HepG2 (cell line): ENCODE measurements around the gene NIPAL3. TPM values are rescaled to one million over a fixed set of nuclear protein-coding genes. Genes with fewer than 3 reads are reported as not detected.

Source experiments
- ATAC-seq: fragments of 200-7000 bp; cut with Tn5 transposase; 3 replicates; pipeline ENCODE4 v1.9.1; 2020; ENCODE audit warnings: mild to moderate bottlenecking, moderate library complexity
- BruUV-seq: library from RNA; stranded (reverse); fragments of 400-500 nt; replicated peaks from 2 replicates; lab custom pipeline; 2021; lab: Mats Ljungman, UMichigan
- CTCF ChIA-PET: fragments of 300-600 bp; formaldehyde crosslinking; extraction: SDS; loops from one replicate; lab custom pipeline; 2021; ENCODE audit warnings: low total read pairs, inconsistent platforms, low intra/inter-chr PET ratio; lab: Yijun Ruan, JAX
- POLR2A ChIA-PET: fragments of 350-600 bp; sonication (Branson Sonifier 250); formaldehyde crosslinking; loops from one replicate; lab custom pipeline; 2020; ENCODE audit warnings: antibody characterized with exemption, inconsistent platforms; lab: Yijun Ruan, JAX
- DNase-seq: peaks from one replicate; pipeline ENCODE4 v3.0.0-alpha.2; 2015; ENCODE audit warnings: low spot score
- FAIRE-seq: peaks from 3 replicates; lab custom pipeline; 2011; peaks lifted over from hg19 to GRCh38; lab: Jason Lieb, UNC
- H2AFZ ChIP-seq: one replicate; pipeline ENCODE4 v1.6.1; 2011; ENCODE audit warnings: low read length, inconsistent platforms
- H3K27ac ChIP-seq: fragments of 300-600 bp; 3 replicates; pipeline ENCODE4 v1.8.0; 2011; ENCODE audit warnings: mixed run types, mild to moderate bottlenecking, mixed read lengths, low read length, inconsistent platforms; ENCODE audit not compliant: insufficient read depth; ENCODE audit errors: extremely low read length
- H3K27me3 ChIP-seq, 2 experiments: fragments of 200-600 bp in 1 of 2; 2 replicates in 1 of 2; 3 replicates in 1 of 2; pipeline versions ENCODE4 v1.6.0 to v1.8.0; 2011; ENCODE audit warnings: low read length in 2 of 2, mild to moderate bottlenecking in 2 of 2, moderate library complexity in 2 of 2, inconsistent platforms in 1 of 2; ENCODE audit not compliant: insufficient read depth in 2 of 2, control insufficient read depth in 1 of 2
- H3K36me3 ChIP-seq, 2 experiments: fragments of 200-600 bp in 1 of 2; replicated peaks in 1 of 2; 2 replicates in 1 of 2; 3 replicates in 1 of 2; pipeline versions ENCODE4 v1.5.1 to v1.8.0; 2011; ENCODE audit warnings: low read length in 2 of 2, inconsistent platforms in 1 of 2; ENCODE audit not compliant: insufficient read depth in 2 of 2, control insufficient read depth in 1 of 2
- H3K4me1 ChIP-seq: 2 replicates; pipeline ENCODE4 v1.5.1; 2012; ENCODE audit warnings: low read length, inconsistent platforms; ENCODE audit not compliant: insufficient read depth
- H3K4me2 ChIP-seq: 2 replicates; pipeline ENCODE4 v1.6.0; 2011; ENCODE audit warnings: low read depth, low read length, inconsistent platforms
- H3K4me3 ChIP-seq, 3 experiments: fragments of 200-600 bp in 1 of 3; sonication (generic), shearing (Covaris generic) in 1 of 3; replicated peaks in 1 of 3; 2 replicates each; pipeline ENCODE4 v1.5.1; 2011 to 2016; ENCODE audit warnings: low read length in 3 of 3, inconsistent platforms in 2 of 3, low read depth in 2 of 3, mild to moderate bottlenecking in 2 of 3, control low read depth in 1 of 3, mixed read lengths in 1 of 3; ENCODE audit not compliant: insufficient read depth in 1 of 3
- H3K79me2 ChIP-seq: one replicate; pipeline ENCODE4 v1.6.1; 2011; ENCODE audit warnings: low read length, inconsistent platforms; ENCODE audit not compliant: insufficient read depth
- H3K9ac ChIP-seq: 2 replicates; pipeline ENCODE4 v1.6.0; 2011; ENCODE audit warnings: mild to moderate bottlenecking, low read depth, low read length, inconsistent platforms; ENCODE audit not compliant: insufficient read depth
- H3K9me3 ChIP-seq: 2 replicates; pipeline ENCODE4 v1.5.1; 2012; ENCODE audit warnings: mild to moderate bottlenecking, low read length
- H4K20me1 ChIP-seq: 2 replicates; pipeline ENCODE4 v1.6.0; 2011; ENCODE audit warnings: inconsistent platforms, mild to moderate bottlenecking, low read length, moderate library complexity; ENCODE audit not compliant: insufficient read depth
- BRD4 ChIP-seq: sonication (generic); formaldehyde crosslinking; IDR thresholded peaks from 2 replicates; pipeline ENCODE4 v1.4.0; 2020; ENCODE audit warnings: missing genetic modification reagents
- GATA4 ChIP-seq: sonication (generic); IDR thresholded peaks from 2 replicates; pipeline ENCODE4 v1.6.1; 2016; ENCODE audit warnings: antibody characterized with exemption, low read depth, borderline replicate concordance
- NR2F1 ChIP-seq, 2 experiments: fragments of 450-650 bp in 1 of 2; formaldehyde crosslinking in 1 of 2; IDR thresholded peaks; 2 replicates each; pipeline versions ENCODE4 v1.5.0 to v1.6.1; 2016 to 2020; ENCODE audit warnings: mild to moderate bottlenecking in 1 of 2, missing compliant biosample characterization in 1 of 2, missing genetic modification reagents in 1 of 2, moderate library complexity in 1 of 2
- SAFB2 ChIP-seq: sonication (generic); formaldehyde crosslinking; IDR thresholded peaks from 2 replicates; pipeline ENCODE4 v1.5.1; 2020; ENCODE audit warnings: missing genetic modification reagents, low read depth, mild to moderate bottlenecking, borderline replicate concordance
- WIZ ChIP-seq: sonication (generic); formaldehyde crosslinking; IDR thresholded peaks from 2 replicates; pipeline ENCODE4 v1.5.1; 2020; ENCODE audit warnings: mild to moderate bottlenecking, missing genetic modification reagents
- ZC3H4 ChIP-seq: sonication (generic); formaldehyde crosslinking; IDR thresholded peaks from 2 replicates; pipeline ENCODE4 v1.4.0; 2020; ENCODE audit warnings: missing genetic modification reagents, borderline replicate concordance
- ZMYM4 ChIP-seq: sonication (generic); formaldehyde crosslinking; IDR thresholded peaks from 2 replicates; pipeline ENCODE4 v1.8.1; 2023; ENCODE audit warnings: mild to moderate bottlenecking, missing genetic modification reagents
- ZNF224 ChIP-seq: sonication (generic); formaldehyde crosslinking; IDR thresholded peaks from 2 replicates; pipeline ENCODE4 v1.5.0; 2020; ENCODE audit warnings: mild to moderate bottlenecking, missing genetic modification reagents
- ZNF746 ChIP-seq: sonication (generic); formaldehyde crosslinking; IDR thresholded peaks from 2 replicates; pipeline ENCODE4 v1.8.0; 2022; ENCODE audit warnings: mild to moderate bottlenecking, missing genetic modification reagents
- ZNF776 ChIP-seq: sonication (generic); formaldehyde crosslinking; IDR thresholded peaks from 2 replicates; pipeline ENCODE4 v1.4.0; 2020; ENCODE audit warnings: mild to moderate bottlenecking, missing genetic modification reagents
- ZNF782 ChIP-seq: sonication (generic); formaldehyde crosslinking; IDR thresholded peaks from 2 replicates; pipeline ENCODE4 v1.4.0; 2020; ENCODE audit warnings: missing genetic modification reagents, mild to moderate bottlenecking, borderline replicate concordance
- ZSCAN12 ChIP-seq: sonication (generic); formaldehyde crosslinking; IDR thresholded peaks from 2 replicates; pipeline ENCODE4 v1.9.0; 2021; ENCODE audit warnings: mild to moderate bottlenecking, missing genetic modification reagents
- WGBS: methylation state at CpG from one replicate; pipeline ENCODE4 v1.1.6; 2017; ENCODE audit warnings: low lambda C conversion rate; 5-methylcytosine and 5-hydroxymethylcytosine counted together
- in situ Hi-C: cut with HindIII; loops from 2 replicates; pipeline ENCODE4 v1.10.0; 2017; ENCODE audit warnings: low pct_unique_long_range_greater_than_20kb; ENCODE audit not compliant: extremely low pct_ligation_motif_present
- intact Hi-C: fragments of 100-400 bp; cut with micrococcal nuclease; formaldehyde crosslinking; loops from one replicate; pipeline ENCODE4 v1.10.0; 2022; ENCODE audit not compliant: unreplicated experiment
- polyA plus RNA-seq, 8 experiments: library from polyadenylated mRNA; depleted of rRNA in 3 of 8; stranded (reverse) in 7 of 8; unstranded in 1 of 8; fragments of >200 nt; fragmentation: Illumina TruSeq in 4 of 8; extraction: Trizol in 4 of 8; gene quantifications; 2 replicates each; pipeline versions ENCODE4 v1.2.1 to v1.2.3, GENCODE V29; 2011 to 2016; ENCODE audit warnings: low read depth in 4 of 8, missing spikeins in 1 of 8, mixed read lengths in 1 of 8; ENCODE audit not compliant: insufficient read depth in 1 of 8
- total RNA-seq, 5 experiments: library from RNA; depleted of rRNA; stranded (reverse); fragments of >200 nt; fragmentation: Illumina TruSeq; extraction: Trizol; gene quantifications; 2 replicates each; pipeline ENCODE4 v1.2.3, GENCODE V29; 2016; ENCODE audit warnings: low read depth in 1 of 5
- TF ChIP-seq, protein P1 (sequence below): sonication (generic); formaldehyde crosslinking; IDR thresholded peaks from 2 replicates; pipeline ENCODE4 v1.4.0; 2020; ENCODE audit warnings: mild to moderate bottlenecking, missing genetic modification reagents
- TF ChIP-seq, protein P2 (sequence below): sonication (generic); formaldehyde crosslinking; IDR thresholded peaks from 2 replicates; pipeline ENCODE4 v1.8.0; 2022; ENCODE audit warnings: mild to moderate bottlenecking, missing genetic modification reagents, moderate library complexity

Gene NIPAL3
- total and polyA plus RNA-seq, 2 of the 13 experiments (the other 11 are each of a cell fraction or from before 2014, with no cell fraction given), result 5.6 to 8.6 TPM

DNA sequence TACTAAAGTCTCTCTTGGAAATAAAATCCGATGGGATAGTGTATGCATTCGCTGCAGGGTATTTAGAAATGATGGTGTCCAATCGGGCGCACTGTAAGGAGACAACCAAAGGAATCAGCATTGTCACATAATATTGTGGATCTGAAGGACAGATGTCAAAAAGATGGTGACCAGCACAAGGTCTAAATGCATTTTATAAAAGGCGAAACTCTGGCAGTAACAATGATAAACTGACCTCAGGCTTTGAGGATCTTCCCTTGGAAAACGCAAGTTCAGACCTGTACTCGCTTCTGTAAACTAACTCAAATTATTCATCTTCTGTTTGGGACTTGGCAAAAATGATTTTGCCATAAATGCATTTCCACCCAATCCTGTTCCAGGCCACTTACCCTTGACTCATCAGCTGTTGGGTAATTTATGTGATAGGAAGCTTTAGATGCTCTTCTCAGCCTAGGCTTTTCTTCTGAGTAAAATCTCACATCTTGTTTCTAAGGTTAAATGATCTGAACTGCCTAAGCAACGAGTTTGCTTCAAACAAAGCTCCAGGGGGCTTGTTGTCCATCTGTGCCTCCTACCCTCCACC, 35.8 kb upstream of the NIPAL3 start:
- H3K9me3 ChIP-seq, result no peaks in the 10 kb centered on the region
- no peak overlapping the region for H2AFZ ChIP-seq
- no peak overlapping the region for H3K9ac ChIP-seq
- H3K4me1 ChIP-seq, result peaks cover 9% of the 10 kb centered on the region; the same call in 1 of the 2 replicates
- no peak overlapping the region for H3K27ac ChIP-seq
- ATAC-seq (no peak), DNase-seq (no peak), FAIRE-seq (no peak)
- no peaks in the 10 kb centered on the region for H3K27me3 ChIP-seq
- ChIA-PET POLR2A (no interaction called here), CTCF (no interaction called here)
- BruUV-seq, result no TSS peak
- H3K36me3 ChIP-seq, result no peaks in the 10 kb centered on the region
- in situ Hi-C loops, result no loop called here
- no peak overlapping the region for H3K4me2 ChIP-seq
- no peak for TF ChIP-seq WIZ (CRISPR knock-in tag)
- TF ChIP-seq ZMYM4 (CRISPR knock-in tag), result no peak
- no peak for TF ChIP-seq ZC3H4 (CRISPR knock-in tag)
- no peak for TF ChIP-seq ZNF224 (CRISPR knock-in tag)
- TF ChIP-seq SAFB2 (CRISPR knock-in tag), result no peak
- no peak for TF ChIP-seq BRD4 (CRISPR knock-in tag)
- TF ChIP-seq NR2F1 (CRISPR knock-in tag; IDR thresholded peaks at IDR 0.05), result no peak
- TF ChIP-seq ZNF746 (CRISPR knock-in tag), result no peak
- TF ChIP-seq, protein P1, sequence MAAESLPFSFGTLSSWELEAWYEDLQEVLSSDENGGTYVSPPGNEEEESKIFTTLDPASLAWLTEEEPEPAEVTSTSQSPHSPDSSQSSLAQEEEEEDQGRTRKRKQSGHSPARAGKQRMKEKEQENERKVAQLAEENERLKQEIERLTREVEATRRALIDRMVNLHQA (CRISPR knock-in tag), result no peak
- no peak for TF ChIP-seq GATA4
- TF ChIP-seq, protein P2, sequence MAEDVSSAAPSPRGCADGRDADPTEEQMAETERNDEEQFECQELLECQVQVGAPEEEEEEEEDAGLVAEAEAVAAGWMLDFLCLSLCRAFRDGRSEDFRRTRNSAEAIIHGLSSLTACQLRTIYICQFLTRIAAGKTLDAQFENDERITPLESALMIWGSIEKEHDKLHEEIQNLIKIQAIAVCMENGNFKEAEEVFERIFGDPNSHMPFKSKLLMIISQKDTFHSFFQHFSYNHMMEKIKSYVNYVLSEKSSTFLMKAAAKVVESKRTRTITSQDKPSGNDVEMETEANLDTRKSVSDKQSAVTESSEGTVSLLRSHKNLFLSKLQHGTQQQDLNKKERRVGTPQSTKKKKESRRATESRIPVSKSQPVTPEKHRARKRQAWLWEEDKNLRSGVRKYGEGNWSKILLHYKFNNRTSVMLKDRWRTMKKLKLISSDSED (CRISPR knock-in tag), result no peak
- no peak for TF ChIP-seq ZSCAN12 (CRISPR knock-in tag)
- TF ChIP-seq ZNF782, result no peak
- no peak for TF ChIP-seq ZNF776
- H3K4me3 ChIP-seq, result no peak overlapping the region
- intact Hi-C loops, result loop anchor here (10.0 kb wide), 1 partner anchor 1015 kb away; the partner anchor contains the start of gene ZNF436
- H3K79me2 ChIP-seq, result no peaks in the 10 kb centered on the region
- H4K20me1 ChIP-seq, result no peaks in the 10 kb centered on the region
- WGBS, result 87% methylated on average over 8 of the region's 8 CpGs
